GM21447 (cell line): ENCODE data around the gene RDH16.

Experiments used
- ATAC-seq: cut with Tn5 transposase; IDR thresholded peaks from one replicate; pipeline ENCODE4 v1.9.1; 2021; ENCODE audit not compliant: unreplicated experiment

RDH16 gene, protein sequence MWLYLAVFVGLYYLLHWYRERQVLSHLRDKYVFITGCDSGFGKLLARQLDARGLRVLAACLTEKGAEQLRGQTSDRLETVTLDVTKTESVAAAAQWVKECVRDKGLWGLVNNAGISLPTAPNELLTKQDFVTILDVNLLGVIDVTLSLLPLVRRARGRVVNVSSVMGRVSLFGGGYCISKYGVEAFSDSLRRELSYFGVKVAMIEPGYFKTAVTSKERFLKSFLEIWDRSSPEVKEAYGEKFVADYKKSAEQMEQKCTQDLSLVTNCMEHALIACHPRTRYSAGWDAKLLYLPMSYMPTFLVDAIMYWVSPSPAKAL

DNA sequence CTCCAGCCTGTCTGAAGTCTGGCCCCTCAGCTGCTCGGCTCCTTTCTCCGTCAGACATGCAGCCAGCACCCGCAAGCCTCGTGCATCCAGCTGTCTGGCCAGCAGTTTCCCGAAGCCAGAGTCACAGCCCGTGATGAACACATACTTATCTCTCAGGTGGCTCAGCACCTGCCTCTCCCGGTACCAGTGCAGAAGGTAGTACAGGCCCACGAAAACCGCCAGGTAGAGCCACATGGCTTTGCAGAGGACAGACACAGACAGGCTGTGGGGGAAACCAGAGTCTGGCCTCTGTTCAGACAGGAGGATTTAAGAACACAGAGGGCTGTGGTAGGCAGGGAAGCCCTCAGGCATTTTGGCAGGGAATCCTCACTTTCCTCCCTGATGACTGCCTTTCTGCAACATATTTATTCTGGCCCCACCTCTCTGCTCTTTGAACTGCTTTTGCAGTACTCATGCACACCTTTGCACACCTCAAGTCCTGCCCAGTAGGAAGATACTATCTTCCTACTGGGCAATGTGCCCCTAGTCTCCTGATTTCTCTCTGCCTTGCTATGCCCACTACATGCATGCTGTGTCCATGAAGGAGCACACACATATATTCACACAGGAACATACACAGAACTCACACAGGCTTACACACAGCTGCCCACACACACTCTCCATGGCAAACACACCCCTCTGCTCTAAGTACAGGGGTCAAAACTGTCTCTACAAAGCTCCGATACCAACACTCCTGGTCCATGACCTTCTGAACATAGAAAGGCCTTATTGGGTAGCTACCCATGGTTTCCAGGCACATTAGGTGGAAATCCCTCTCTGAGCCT lies at the start of gene RDH16:
Gene RDH16, minus strand, starts transcription at position 380 of the 824 bp plus-strand sequence. Its CDS starts 146 bp downstream, at position 234.
- no peak for ATAC-seq

DNA sequence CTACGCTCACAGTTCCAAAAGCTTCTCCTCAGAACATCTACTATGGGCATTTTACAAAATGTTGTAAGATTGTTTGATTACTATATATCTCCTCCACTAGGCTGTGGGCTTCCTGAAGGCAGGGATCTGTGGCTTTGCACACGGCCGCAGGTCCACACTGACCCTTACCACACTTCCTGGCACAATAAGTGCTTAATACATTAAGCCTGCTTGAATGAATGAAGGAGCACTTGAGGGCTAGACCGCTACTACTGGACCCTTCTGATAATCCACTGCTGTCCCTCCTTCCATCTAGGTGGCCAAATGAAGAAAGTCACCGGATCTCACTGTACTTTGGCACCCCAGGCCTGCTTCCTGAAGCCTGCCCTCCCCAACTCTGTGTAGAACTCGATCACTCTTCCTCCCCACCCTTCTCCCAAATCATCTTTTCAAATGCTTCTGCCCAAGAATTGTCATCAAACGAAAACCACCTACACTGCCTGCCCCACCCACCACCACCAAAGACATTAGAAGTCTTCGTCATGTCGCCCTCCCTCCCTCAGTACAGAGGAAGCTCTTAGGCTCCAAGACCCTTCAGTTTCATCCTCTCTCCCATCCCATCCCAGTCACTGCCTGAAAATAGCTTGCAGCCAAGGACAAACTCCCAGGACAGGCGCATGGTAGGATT lies 49.5 kb upstream of the RDH16 start:
- ATAC-seq = no peak

DNA sequence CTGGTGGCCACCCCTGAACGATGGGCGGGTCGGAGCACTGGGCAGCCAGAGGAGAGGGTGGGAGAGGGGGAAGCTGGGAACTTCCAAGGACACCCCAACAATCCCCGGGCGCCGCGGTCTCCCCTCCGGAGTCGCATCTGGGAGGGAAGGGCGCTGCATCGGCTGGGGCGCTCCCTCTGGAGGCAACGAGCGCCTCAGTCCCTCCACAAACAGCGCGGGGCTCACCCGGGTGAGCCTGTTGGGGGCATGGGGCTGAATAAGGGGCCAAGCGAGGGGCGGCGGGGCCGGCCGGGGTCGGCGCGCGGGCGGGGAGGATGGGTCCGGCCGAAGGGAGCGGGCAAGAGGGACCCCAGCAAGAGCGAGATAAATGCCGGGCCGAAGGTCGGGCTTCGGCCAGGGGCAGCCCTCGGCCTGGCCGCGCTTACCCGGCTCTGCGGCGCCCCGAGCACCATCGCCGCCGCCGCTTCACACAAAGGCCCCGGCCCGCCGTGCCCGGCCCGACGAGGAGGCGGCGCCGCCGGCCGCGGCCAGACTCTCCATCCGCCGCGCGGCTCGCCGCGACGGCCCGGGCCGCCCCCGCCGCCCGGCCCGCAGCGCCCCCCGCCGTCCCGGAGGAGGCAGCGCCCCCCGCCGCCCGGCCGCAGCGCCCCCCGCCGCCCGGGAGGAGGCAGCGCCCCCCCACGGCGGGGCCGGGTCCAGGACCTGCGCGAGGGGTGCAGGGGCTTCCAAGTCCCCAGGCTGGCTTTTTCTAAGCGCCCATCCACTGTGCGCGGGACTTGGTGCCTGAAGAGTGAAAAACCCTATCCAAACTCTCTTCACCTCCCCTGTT lies 48.8 kb upstream of the RDH16 start, which contains the start of gene ZBTB39:
Gene ZBTB39, minus strand, starts transcription at position 567 of the 829 bp plus-strand sequence. CDS start 1,629 bp downstream, outside the sequence.
- ATAC-seq = peak; percentile 52

DNA sequence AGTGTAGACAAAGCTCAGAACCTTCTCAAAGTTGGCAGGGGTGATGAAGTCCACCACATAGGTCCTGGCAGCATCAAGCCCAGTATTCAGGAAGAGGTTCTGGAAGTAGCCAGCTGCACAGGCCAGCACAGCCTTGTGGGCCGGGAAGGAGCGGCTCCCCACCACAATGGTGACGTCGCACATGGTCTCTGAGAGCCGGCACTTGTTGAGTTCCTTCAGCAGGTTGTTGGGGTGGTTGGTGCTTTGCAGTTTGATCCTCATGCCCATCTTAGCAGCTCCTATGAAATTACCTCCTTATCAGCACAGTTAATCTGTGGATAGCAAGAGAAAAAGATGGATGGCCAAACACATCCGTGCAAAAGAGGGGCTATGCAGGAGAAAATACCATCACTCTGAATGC lies 47.2 kb upstream of the RDH16 start:
- ATAC-seq = no peak

DNA sequence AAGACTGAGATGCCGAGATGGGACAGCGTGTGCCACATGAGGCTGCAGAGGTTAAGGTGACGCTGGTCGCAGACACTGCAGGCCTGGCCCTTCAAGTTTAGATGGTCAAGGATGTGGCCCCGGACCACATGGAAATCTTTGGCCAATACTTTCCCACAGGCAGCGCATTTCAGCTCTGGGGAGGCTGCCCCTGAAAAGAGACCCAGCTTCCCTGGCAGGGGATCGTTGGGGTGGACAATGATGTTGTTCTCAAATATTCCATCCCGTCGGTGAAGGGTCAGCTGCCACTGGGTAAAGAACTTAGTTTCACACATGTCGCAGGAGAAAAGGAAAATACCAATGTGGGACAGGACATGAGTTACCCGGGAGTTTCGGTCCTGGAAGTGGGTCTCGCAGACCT lies 46.0 kb upstream of the RDH16 start:
- ATAC-seq = no peak

DNA sequence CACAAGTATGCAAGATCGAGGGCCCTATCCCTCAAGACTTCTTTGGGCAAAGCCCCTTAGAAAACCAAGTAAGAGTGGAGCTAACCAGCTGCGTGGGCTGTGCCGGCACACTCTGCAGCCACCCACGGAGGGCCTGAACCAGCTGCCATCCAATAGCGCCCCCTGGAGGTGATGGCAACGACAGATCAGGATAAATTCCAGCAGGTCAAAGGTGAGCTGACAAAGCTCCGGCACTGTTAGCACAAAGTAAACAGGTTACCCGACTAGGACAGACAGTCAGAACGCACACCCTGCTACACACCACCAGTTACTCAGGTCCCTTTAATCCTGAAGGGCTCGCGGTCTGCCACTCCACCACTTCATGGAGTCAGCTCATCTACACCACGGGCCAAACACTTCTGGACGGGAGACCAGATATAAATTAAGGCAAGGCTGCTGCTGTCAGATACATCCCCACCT lies 44.1 kb upstream of the RDH16 start:
- ATAC-seq = no peak

DNA sequence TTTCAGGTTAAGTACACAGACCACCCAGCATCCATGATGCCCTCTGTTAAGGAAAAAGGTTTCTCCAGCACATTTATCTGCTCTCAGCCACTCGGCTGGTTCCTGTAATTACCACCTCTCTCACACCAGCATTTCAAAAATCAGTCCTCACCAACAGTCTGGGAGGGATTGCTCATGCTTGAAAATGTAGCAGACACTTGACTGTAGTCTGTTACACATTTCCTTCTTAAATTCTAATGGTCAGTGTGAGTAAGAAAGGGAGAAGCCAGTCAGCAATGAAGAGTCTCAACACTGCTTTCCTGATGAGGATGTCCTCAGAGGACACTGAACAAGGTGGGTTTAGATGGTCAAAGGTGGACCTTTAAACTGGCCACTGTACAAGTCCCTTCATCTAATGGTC lies 43.0 kb upstream of the RDH16 start:
- ATAC-seq = no peak

DNA sequence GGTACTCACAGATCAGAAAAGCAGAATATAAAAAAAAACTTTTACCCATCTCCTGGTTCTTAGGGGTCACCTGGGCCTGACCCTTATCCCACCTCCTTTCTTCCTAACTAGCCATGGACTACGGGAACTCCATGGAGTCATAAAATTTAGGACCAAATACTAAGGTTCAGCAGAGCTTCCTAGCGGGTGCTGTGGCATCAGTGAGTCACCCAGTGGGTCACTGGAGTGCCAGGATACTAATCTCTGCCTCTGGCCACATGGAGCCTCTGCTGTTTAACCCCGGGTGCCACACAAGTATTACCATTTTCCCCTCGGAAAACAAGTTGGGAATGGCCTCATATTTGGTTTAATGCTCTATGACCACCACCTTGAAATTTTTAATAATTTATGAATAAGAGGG lies 42.0 kb upstream of the RDH16 start:
- ATAC-seq = no peak

DNA sequence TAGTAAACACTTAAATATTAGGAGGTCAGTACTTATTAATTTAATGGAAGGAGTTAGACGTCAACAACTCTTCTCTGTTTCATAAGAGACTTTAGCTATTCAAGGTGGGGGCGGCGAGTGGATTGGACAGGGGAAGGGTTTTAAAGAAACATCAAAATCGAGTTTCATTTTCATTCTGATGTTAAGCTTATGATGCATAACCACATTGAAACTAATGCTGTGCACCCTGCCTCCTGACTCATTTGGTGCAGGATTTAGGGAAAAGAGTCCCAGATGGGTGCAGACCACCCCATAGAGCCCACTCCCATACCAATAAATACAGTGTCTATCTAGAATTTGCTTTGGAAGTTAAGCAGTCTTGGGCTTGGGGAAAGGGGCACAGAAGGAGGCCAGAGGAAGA lies 41.6 kb upstream of the RDH16 start:
- ATAC-seq = peak; percentile 75

DNA sequence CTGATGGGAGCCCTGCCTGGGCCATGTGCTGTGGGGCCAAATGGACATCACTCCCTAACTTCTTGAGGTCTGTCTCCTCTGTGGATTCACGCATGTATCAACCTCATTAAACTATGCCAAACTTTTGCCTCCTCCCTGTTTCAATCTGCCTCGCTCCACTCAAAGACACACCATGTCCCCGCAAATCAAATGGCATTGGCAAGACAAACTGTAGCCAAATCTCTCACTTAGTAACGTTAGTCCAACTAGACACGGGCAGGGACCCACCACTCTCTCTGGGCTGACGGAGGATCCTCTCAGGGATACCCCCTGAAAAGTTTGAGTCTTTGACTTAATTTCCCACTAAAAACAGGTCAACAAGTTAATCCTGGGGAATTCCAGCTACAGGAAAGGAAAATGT lies 40.9 kb upstream of the RDH16 start:
- ATAC-seq = no peak

DNA sequence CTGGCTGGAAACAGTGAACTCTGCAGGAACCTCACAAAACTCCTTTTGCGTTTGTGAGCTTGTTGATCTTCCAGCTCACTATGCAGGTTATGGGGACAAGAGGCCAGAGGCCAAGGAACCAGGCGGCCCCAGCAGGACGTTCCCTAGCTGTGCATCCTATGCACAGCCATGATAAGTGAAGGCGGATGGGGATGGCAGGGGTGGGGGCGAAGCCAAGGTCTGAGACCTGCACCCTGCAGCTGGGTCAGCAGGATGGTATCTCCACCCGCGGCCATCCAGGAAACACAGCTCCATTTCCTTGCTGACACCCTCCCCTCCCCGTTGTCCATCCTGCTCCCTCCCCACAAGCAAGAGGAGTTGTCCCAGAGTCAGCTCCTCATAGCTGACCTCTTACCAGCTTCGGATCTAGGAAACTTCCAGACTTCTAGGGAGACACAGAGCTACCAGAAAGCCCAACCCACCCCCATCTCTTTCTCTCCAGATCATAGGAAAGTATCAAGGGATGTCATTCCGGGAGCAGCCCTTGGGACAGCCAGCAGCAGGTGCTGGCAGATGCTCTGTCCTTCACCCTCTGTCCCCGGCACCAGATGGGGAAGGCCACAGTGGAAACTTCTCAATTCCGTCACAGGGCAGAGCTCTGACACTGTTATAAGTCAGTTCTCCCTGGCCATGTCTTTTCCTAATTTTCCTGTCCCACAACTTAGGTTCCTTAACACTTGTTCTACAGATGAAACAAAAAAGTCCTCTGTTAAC lies 39.6 kb upstream of the RDH16 start:
- no peak for ATAC-seq

DNA sequence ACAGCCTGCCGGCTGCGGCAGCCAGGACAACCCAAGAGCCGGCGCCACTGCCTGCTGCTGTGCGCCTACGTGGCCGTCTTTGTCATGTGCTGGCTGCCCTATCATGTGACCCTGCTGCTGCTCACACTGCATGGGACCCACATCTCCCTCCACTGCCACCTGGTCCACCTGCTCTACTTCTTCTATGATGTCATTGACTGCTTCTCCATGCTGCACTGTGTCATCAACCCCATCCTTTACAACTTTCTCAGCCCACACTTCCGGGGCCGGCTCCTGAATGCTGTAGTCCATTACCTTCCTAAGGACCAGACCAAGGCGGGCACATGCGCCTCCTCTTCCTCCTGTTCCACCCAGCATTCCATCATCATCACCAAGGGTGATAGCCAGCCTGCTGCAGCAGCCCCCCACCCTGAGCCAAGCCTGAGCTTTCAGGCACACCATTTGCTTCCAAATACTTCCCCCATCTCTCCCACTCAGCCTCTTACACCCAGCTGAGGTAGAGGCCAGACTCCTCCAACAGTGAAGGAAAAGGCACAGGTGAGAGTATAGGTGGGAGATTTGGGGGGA lies 38.6 kb upstream of the RDH16 start:
- no peak for ATAC-seq

DNA sequence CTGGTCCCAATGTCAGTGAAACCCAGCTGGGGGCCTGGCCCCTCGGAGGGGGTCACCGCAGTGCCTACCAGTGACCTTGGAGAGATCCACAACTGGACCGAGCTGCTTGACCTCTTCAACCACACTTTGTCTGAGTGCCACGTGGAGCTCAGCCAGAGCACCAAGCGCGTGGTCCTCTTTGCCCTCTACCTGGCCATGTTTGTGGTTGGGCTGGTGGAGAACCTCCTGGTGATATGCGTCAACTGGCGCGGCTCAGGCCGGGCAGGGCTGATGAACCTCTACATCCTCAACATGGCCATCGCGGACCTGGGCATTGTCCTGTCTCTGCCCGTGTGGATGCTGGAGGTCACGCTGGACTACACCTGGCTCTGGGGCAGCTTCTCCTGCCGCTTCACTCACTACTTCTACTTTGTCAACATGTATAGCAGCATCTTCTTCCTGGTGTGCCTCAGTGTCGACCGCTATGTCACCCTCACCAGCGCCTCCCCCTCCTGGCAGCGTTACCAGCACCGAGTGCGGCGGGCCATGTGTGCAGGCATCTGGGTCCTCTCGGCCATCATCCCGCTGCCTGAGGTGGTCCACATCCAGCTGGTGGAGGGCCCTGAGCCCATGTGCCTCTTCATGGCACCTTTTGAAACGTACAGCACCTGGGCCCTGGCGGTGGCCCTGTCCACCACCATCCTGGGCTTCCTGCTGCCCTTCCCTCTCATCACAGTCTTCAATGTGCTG lies 38.0 kb upstream of the RDH16 start:
- no peak for ATAC-seq

DNA sequence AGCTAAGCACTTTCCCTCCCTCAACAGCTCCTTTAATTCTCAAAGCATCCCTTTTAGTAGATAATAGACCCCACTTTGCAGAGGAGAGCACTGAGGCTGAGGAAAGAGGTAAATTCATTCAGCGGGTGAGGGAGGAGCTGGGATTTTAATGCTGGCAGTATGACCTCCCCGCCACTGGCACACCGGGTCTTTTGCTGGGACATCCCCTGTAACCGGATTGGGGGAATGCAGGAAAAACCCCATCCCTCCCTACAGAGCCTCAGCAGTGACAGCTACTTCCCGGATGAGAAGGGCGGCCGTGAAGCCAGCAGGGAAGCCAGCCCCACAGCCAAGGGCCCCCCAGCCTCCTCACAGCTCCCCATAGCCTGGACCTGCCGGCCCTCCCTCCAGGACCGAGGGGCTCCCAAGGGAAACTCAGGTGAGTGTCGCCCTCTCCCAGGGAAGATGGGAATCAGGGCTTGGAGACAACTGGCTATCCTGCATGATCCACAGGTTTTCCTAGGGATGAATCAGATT lies 36.9 kb upstream of the RDH16 start:
- no peak for ATAC-seq

DNA sequence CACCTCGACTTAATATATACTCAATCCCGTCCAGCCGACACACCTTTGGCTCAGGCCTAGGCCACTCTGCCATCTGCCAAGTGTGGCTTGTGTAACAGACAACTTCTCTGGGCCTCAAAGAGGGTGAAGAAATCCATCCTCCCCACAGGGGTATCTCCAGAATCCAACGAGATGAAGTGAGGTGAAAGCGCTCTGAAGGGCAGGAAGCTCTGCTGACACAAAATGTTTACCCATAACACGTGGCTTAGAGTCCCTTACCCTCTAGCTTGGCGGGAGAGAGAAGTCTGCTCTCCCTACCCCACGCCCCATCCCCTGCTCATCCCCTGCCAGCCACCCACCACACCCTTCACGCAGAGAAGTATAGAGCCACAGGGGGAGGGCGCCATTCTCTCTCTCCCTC lies 35.9 kb upstream of the RDH16 start:
- ATAC-seq = no peak

DNA sequence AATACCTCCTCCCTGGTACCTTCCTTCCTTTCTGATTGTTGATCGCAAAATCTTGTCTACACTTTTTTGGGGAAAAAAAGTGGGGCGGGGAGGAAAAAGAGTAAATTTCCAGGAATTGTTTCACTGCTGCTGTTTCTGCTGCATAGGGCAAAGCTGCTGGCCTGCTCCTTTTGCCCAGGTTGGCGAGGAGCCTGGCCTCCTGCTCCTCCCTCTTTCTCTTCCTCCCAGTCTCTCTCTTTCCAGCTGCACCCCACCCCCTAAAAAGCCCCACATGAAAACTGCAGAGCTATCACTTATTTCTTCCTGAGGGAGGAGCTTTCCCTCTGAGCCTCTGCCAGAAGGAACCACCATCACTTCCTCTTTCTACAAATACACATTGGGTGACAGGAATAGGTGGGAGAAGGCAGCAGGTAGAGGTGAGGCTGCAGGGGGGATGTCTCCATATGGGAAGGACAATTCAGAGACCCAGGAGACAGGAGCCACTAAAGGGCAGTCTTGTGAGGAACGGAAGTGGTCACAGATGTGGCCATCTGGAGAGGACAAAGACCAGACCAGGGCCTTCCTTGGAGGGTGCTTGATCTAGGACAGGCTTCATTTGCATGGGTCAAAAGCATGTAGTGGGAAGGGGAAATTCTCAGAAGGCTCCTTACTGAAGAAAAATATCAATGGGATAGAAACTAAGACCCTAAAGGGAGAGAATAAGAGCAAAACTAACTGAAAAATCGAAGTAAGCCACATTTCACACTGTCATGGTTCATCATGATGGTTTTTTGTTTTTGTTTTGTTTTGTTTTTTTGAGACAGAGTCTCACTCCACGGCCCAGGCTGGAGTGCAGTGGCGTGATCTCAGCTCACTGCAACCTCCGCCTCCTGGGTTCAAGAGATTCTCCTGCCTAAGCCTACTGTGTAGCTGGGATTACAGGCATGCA lies 34.2 kb upstream of the RDH16 start:
- ATAC-seq = peak; percentile 54

DNA sequence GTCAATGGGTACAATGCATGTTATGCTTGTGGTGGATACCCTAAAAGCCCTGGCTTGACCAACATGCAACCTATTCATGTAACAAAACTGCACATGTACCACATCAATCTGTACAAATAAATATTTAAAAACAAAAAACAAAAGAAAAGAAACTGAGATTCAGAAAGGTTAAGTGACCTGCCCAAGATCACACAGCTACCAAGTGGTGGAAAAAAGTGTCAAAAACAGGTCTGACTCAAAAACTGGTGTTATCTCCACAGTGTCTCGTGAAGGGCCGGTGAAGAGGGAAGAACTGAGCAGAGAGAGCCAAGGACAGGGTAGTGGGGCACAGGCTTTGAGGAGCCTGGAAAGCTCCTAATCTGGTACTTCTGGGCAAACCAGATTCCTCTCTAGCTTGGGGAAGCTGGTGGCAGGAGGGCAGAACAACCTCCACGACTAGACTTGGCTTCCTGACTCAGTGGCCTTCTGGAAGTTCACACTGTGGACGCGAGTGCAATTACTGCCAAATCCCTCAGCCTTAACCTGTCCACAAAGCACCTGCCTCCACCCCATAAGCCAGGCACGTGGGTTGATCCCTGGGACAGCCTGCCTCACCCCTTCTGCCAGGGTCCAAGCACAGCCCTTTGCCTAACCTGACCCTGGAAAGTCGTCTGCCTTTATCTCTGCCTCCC lies 33.4 kb upstream of the RDH16 start:
- no peak for ATAC-seq
